WERI-Rb-1 (cell line): ENCODE measurements around the gene RNF32.

ENCODE experiments used
- DNase-seq: peaks from one replicate; pipeline ENCODE4 v3.0.0-alpha.2; 2020
- H3K27ac ChIP-seq: fragments of 250-450 bp; sonication (Bioruptor Pico); 2 replicates; pipeline ENCODE4 v1.5.1; 2020; ENCODE audit warnings: mild to moderate bottlenecking, moderate library complexity
- H3K27me3 ChIP-seq: fragments of 250-450 bp; sonication (Bioruptor Pico); 2 replicates; pipeline ENCODE4 v1.5.1; 2021; ENCODE audit warnings: mild to moderate bottlenecking, low read depth, moderate library complexity; ENCODE audit not compliant: insufficient read depth, severe bottlenecking
- H3K36me3 ChIP-seq: fragments of 250-450 bp; sonication (Bioruptor Pico); 2 replicates; pipeline ENCODE4 v1.5.1; 2020; ENCODE audit warnings: mild to moderate bottlenecking, moderate library complexity
- H3K4me3 ChIP-seq: 2 replicates; pipeline ENCODE4 v1.5.1; 2011; ENCODE audit warnings: low read depth, mild to moderate bottlenecking, control low read depth, low read length
- H3K9me3 ChIP-seq: fragments of 250-450 bp; sonication (Bioruptor Pico); 2 replicates; pipeline ENCODE4 v1.5.1; 2021; ENCODE audit warnings: mild to moderate bottlenecking, moderate library complexity; ENCODE audit not compliant: severe bottlenecking
- CTCF ChIP-seq: IDR thresholded peaks from 2 replicates; pipeline ENCODE4 v1.5.1; 2011; ENCODE audit warnings: low read depth, mild to moderate bottlenecking, control low read depth, inconsistent platforms, low read length

Gene RNF32

GRCh38 chr7:156655251-156655650, 14.7 kb downstream of the RNF32 start:
- Histone ChIP-seq H3K9me3 (no peaks in the 10 kb centered on the region), H3K27ac (no peak overlapping the region), H3K36me3 (no peaks in the 10 kb centered on the region), H3K4me3 (no peak overlapping the region), H3K27me3 (no peaks in the 10 kb centered on the region)
- TF ChIP-seq CTCF, result no peak
- DNase-seq, result no peak

GRCh38 chr7:156655983-156656382, 15.4 kb downstream of the RNF32 start:
- H3K36me3 ChIP-seq, result no peaks in the 10 kb centered on the region
- TF ChIP-seq CTCF, result no peak
- no peak overlapping the region for H3K27ac ChIP-seq
- DNase-seq, result no peak
- H3K27me3 ChIP-seq, result no peaks in the 10 kb centered on the region
- no peak overlapping the region for H3K4me3 ChIP-seq
- H3K9me3 ChIP-seq, result no peaks in the 10 kb centered on the region

- Histone ChIP-seq H3K9me3 (no peaks in the 10 kb centered on the region), H3K4me3 (no peak overlapping the region), H3K27ac (no peak overlapping the region), H3K36me3 (no peaks in the 10 kb centered on the region), H3K27me3 (no peaks in the 10 kb centered on the region)
- no peak for TF ChIP-seq CTCF
- no peak for DNase-seq
Observed at GRCh38 chr7:156656598-156656997, 16.0 kb downstream of the RNF32 start.

- Histone ChIP-seq H3K27ac (no peak overlapping the region), H3K36me3 (no peaks in the 10 kb centered on the region), H3K9me3 (no peaks in the 10 kb centered on the region), H3K4me3 (no peak overlapping the region), H3K27me3 (no peaks in the 10 kb centered on the region)
- TF ChIP-seq CTCF, result no peak
- no peak for DNase-seq
Observed at GRCh38 chr7:156657681-156658080, 17.1 kb downstream of the RNF32 start.

GRCh38 chr7:156659203-156659602, 18.6 kb downstream of the RNF32 start:
- DNase-seq, result no peak
- Histone ChIP-seq H3K9me3 (no peaks in the 10 kb centered on the region), H3K27me3 (no peaks in the 10 kb centered on the region), H3K4me3 (no peak overlapping the region), H3K27ac (no peak overlapping the region), H3K36me3 (no peaks in the 10 kb centered on the region)
- TF ChIP-seq CTCF, result no peak

- no peaks in the 10 kb centered on the region for H3K27me3 ChIP-seq
- DNase-seq, result no peak
- H3K4me3 ChIP-seq, result no peak overlapping the region
- no peak overlapping the region for H3K27ac ChIP-seq
- no peak for TF ChIP-seq CTCF
- H3K36me3 ChIP-seq, result no peaks in the 10 kb centered on the region
- H3K9me3 ChIP-seq, result no peaks in the 10 kb centered on the region
Observed at GRCh38 chr7:156659961-156660360, 19.4 kb downstream of the RNF32 start.
